CD4-positive, alpha-beta T cell treated with Interleukin-17A for 4 hours (primary cell): Measurements from ENCODE around the gene ZNF57.
A peak's percentile ranks its signal among the peaks of the same experiment; 100 is the strongest.
"Not testable (repeated sequence)": the region's sequence is repeated elsewhere in the genome, so short reads cannot be mapped to it uniquely, and the experiment has no call there.

Experiments
- DNase-seq: peaks from one replicate; pipeline ENCODE4 v3.0.0-alpha.2; 2020; ENCODE audit warnings: mixed read lengths

Gene ZNF57

DNA sequence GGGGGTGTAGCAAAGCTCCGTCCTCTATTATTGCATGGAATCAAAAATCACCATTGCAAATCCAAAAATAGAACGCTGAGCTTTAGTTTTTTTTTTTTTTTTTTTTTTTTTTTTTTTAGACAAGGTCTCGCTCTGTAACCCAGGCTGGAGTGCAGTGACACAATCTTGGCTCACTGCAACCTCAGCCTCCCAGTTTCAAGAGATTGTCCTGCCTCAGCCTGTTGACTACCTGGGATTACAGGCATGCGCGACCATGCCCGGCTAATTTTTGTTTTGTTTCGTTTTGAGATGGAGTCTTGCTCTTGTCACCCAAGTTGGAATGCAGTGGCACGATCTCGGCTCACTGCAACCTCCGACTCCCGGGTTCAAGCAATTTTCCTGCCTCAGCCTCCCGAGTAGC is 59.4 kb downstream of the ZNF57 start:
- DNase-seq: no peak

DNA sequence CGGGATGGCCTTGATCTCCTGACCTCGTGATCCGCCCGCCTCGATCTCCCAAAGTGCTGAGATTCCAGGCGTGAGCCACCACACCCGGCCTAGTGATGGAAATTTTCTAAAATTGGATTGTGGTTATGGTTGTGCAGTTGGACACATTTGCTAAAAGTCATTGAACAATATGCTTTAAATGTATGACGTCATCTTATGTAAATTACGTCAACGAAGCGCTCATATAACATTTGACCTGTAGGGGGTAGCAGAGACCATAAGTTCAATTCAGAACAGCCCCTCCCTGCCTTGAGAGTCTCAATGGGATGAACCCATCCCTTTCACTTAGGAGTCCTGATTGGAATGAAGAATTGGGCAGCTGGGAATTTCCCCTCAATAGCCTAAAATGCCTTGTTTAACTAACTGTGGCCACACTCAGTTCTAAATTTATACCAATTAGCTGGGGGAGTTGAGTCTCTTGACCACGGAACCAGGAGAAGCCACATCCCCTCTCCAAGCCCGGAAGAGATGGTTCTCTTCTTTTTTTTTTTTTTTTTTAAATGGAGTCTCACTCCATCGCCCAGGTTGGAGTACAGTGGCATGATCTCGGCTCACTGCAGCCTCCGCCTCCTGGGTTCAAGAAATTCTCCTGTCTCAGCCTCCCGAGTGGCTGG is 61.4 kb downstream of the ZNF57 start:
- peak; percentile 59 for DNase-seq

DNA sequence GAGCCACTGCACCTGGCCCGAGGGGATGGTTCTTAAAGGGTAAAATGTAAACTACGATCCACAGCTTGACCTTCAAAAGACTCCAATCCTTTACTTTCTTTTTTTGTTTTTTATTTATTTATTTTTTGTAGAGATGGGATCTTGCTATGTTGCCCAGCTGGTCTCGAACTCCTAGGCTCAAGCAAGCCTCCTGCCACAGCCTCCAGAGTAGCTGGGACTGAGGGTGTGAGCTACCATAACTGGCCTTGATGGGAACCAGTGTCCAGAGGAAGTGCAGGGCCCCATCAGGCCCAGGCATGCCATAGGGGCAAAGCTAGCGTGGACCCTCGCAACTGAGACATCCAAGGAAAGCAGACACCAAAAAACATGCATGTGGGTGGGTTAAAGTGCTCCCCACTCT is 62.4 kb downstream of the ZNF57 start:
- no peak for DNase-seq

DNA sequence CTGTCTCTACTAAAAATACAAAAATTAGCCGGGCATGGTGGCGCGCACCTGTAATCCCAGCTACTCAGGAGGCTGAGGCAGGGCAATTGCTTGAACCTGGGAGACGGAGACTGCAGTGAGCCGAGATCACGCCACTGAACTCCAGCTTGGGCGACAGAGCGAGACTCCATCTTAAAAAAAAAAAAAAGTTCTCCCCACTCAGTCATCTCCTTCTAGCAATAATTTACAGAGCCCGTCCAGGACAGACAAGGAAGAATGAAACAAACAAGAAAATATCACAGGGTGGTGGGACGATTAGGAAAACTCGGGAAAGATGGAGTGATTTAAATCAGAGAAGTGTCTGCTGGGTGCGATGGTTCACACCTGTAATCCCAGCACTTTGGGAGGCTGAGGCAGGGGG is 62.9 kb downstream of the ZNF57 start:
- DNase-seq: not testable (repeated sequence)

DNA sequence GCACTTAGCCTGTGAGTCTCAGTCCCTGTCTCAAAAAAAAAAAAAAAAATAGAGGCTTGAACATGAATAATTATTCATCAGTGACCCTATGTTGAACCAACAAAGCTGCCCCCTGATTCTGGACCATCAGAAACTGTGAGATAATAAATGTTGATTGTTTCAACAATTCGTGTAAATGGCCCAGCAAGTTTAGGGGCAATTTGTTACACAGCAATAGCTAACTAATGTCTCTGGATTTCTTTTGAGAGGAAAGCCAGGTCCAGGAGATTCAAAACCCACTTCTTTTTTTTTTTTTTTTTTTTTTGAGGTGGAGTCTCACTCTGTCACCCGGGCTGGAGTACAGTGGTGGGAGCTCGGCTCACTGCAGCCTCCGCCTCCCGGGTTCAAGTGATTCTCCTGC is 64.1 kb downstream of the ZNF57 start:
- no peak for DNase-seq

DNA sequence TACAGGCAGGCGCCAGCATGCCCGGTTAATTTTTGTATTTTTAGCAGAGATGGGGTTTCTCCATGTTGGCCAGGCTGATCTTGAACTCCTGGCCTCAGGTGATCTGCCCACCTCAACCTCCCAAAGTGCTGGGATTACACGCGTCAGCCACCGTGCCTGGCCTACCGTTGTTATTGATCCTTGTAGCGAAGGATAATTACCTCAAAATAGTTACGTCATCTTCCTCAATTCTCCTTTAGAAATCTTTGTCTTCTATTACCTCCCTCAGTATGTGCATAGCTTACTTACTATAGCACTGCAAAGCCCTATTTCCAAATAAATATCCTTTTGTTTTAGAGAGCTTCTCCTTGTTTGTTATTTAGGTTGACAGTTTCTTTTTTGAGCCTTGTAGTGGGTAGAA is 67.2 kb downstream of the ZNF57 start:
- DNase-seq: no peak
